MM.1S (cell line): Measurements from ENCODE around the gene ITPR1.
A peak's percentile ranks its signal among the peaks of the same experiment; 100 is the strongest.

Source experiments
- DNase-seq: peaks from one replicate; pipeline ENCODE4 v3.0.0-alpha.2; 2015
- H2AFZ ChIP-seq: fragments of 300-600 bp; sonication (generic); 2 replicates; pipeline ENCODE4 v1.6.0; 2016; ENCODE audit warnings: antibody characterized with exemption, low read length
- H3F3A ChIP-seq: fragments of 300-600 bp; sonication (generic); 2 replicates; pipeline ENCODE4 v1.6.1; 2016; ENCODE audit warnings: mild to moderate bottlenecking, antibody characterized with exemption, low read length, moderate library complexity, mixed read lengths; ENCODE audit not compliant: insufficient read depth
- H3K27ac ChIP-seq: fragments of 300-600 bp; sonication (generic); 2 replicates; pipeline ENCODE4 v1.5.1; 2016; ENCODE audit warnings: mild to moderate bottlenecking, low read length
- H3K27me3 ChIP-seq: fragments of 300-600 bp; sonication (generic); replicated peaks from 2 replicates; pipeline ENCODE4 v1.6.0; 2016; ENCODE audit warnings: low read length; ENCODE audit not compliant: insufficient read depth
- H3K36me3 ChIP-seq: fragments of 300-600 bp; sonication (generic); replicated peaks from 2 replicates; pipeline ENCODE4 v1.6.1; 2016; ENCODE audit warnings: mild to moderate bottlenecking, low read length, mixed read lengths; ENCODE audit not compliant: insufficient read depth
- H3K4me1 ChIP-seq: fragments of 300-600 bp; sonication (generic); 2 replicates; pipeline ENCODE4 v1.6.1; 2016; ENCODE audit warnings: low read length, mixed read lengths
- H3K4me2 ChIP-seq: fragments of 300-600 bp; sonication (generic); 2 replicates; pipeline ENCODE4 v1.6.0; 2016; ENCODE audit warnings: low read depth, low read length
- H3K4me3 ChIP-seq: fragments of 300-600 bp; sonication (generic); 2 replicates; pipeline ENCODE4 v1.5.1; 2016; ENCODE audit warnings: low read length, mixed read lengths
- H3K79me2 ChIP-seq: fragments of 300-600 bp; sonication (generic); 2 replicates; pipeline ENCODE4 v1.6.1; 2016; ENCODE audit warnings: mixed run types, low read length, mixed read lengths
- H3K9ac ChIP-seq: fragments of 300-600 bp; sonication (generic); 2 replicates; pipeline ENCODE4 v1.6.1; 2016; ENCODE audit warnings: low read length, mixed read lengths
- H3K9me2 ChIP-seq: fragments of 300-600 bp; sonication (generic); replicated peaks from 2 replicates; pipeline ENCODE4 v1.6.1; 2016; ENCODE audit warnings: mild to moderate bottlenecking, low read length, mixed read lengths; ENCODE audit not compliant: insufficient read depth
- H3K9me3 ChIP-seq: fragments of 300-600 bp; sonication (generic); replicated peaks from 2 replicates; pipeline ENCODE4 v1.6.1; 2016; ENCODE audit warnings: mild to moderate bottlenecking, low read length, mixed read lengths; ENCODE audit not compliant: insufficient read depth
- H4K20me1 ChIP-seq: fragments of 300-600 bp; sonication (generic); 2 replicates; pipeline ENCODE4 v1.6.1; 2016; ENCODE audit warnings: mild to moderate bottlenecking, low read length, moderate library complexity, mixed read lengths; ENCODE audit not compliant: insufficient read depth
- CTCF ChIP-seq: fragments of 300-600 bp; sonication (generic); IDR thresholded peaks from 2 replicates; pipeline ENCODE4 v1.5.1; 2016; ENCODE audit warnings: antibody characterized with exemption, low read length, mixed read lengths
- EZH2 ChIP-seq: fragments of 300-600 bp; sonication (generic); optimal IDR thresholded peaks from 2 replicates; pipeline ENCODE3; 2017; ENCODE audit warnings: low read depth, mild to moderate bottlenecking, antibody characterized with exemption, low read length, mixed read lengths
- EZH2phosphoT487 ChIP-seq: fragments of 300-600 bp; sonication (generic); IDR thresholded peaks from 2 replicates; pipeline ENCODE4 v1.6.1; 2018; ENCODE audit warnings: antibody characterized with exemption, low read length

ITPR1 gene

GRCh38 chr3:4841776-4842440 is 348.8 kb downstream of the ITPR1 start:
- Histone ChIP-seq H3K36me3 (no peaks in the 10 kb centered on the region), H3K27ac (no peak overlapping the region), H3K4me3 (no peak overlapping the region), H3K9ac (no peak overlapping the region), H3K9me3 (no peaks in the 10 kb centered on the region), H3K4me2 (no peak overlapping the region), H2AFZ (no peak overlapping the region), H3F3A (no peaks in the 10 kb centered on the region), H3K4me1 (peaks cover 14% of the 10 kb centered on the region; the same call in 1 of the 2 replicates), H4K20me1 (no peaks in the 10 kb centered on the region), H3K27me3 (no peaks in the 10 kb centered on the region), H3K79me2 (no peaks in the 10 kb centered on the region), H3K9me2 (no peaks in the 10 kb centered on the region)
- TF ChIP-seq CTCF = no peak
- TF ChIP-seq EZH2 = no peak
- no peak for TF ChIP-seq EZH2phosphoT487
- DNase-seq = no peak

GRCh38 chr3:4843619-4844018 is 350.5 kb downstream of the ITPR1 start:
- no peak overlapping the region for H3K4me2 ChIP-seq
- no peaks in the 10 kb centered on the region for H3F3A ChIP-seq
- no peaks in the 10 kb centered on the region for H3K79me2 ChIP-seq
- no peak overlapping the region for H3K4me3 ChIP-seq
- H3K27me3 ChIP-seq = no peaks in the 10 kb centered on the region
- H4K20me1 ChIP-seq = no peaks in the 10 kb centered on the region
- H3K27ac ChIP-seq = no peak overlapping the region
- H3K4me1 ChIP-seq = peaks cover 14% of the 10 kb centered on the region; the same call in 1 of the 2 replicates
- no peak for TF ChIP-seq CTCF
- no peak for TF ChIP-seq EZH2phosphoT487
- TF ChIP-seq EZH2 = no peak
- H3K9me2 ChIP-seq = no peaks in the 10 kb centered on the region
- H2AFZ ChIP-seq = no peak overlapping the region
- no peaks in the 10 kb centered on the region for H3K36me3 ChIP-seq
- no peak for DNase-seq
- no peak overlapping the region for H3K9ac ChIP-seq
- no peaks in the 10 kb centered on the region for H3K9me3 ChIP-seq

GRCh38 chr3:4845882-4846281 is 352.7 kb downstream of the ITPR1 start:
- Histone ChIP-seq H3K36me3 (no peaks in the 10 kb centered on the region), H3K4me3 (no peak overlapping the region), H3K79me2 (no peaks in the 10 kb centered on the region), H3F3A (no peaks in the 10 kb centered on the region), H3K9me2 (no peaks in the 10 kb centered on the region), H3K4me1 (peaks cover 14% of the 10 kb centered on the region), H3K9ac (no peak overlapping the region), H3K4me2 (no peak overlapping the region), H3K27ac (no peak overlapping the region), H3K27me3 (no peaks in the 10 kb centered on the region), H3K9me3 (no peaks in the 10 kb centered on the region), H4K20me1 (no peaks in the 10 kb centered on the region), H2AFZ (no peak overlapping the region)
- peak; percentile 49 for DNase-seq
- TF ChIP-seq CTCF (no peak), EZH2 (no peak), EZH2phosphoT487 (no peak)
